Superior temporal gyrus (tissue), 1 donor: Measurements from ENCODE around the gene ADAM12.
A peak's percentile ranks its signal among the peaks of the same experiment; 100 is the strongest.
"Not testable (repeated sequence)": the region's sequence is repeated elsewhere in the genome, so short reads cannot be mapped to it uniquely, and the experiment has no call there.

Source experiments
- DNase-seq: peaks from one replicate; pipeline ENCODE4 v3.0.0-alpha.2; 2016; ENCODE audit errors: extremely low spot score

ADAM12 gene

DNA sequence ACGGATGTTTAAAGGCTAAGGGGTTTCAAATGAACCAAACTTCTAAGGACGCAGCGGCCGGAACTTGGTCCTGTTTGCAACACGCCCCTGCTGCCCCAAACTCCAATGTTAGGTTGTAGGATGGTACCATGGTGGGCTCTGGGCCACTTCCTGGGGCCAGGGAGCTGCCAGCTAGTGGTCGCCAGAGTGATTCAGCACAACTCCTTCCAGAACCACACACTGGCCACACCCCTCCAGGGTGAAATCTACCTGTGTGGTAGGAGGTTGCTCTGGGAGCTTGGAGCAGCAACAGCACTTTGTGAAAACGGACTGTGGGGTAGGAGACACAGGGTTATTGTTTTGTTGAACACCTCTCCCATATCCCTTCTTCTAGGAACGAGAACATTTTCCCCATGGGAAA lies 330.8 kb downstream of the ADAM12 start:
- DNase-seq = no peak

DNA sequence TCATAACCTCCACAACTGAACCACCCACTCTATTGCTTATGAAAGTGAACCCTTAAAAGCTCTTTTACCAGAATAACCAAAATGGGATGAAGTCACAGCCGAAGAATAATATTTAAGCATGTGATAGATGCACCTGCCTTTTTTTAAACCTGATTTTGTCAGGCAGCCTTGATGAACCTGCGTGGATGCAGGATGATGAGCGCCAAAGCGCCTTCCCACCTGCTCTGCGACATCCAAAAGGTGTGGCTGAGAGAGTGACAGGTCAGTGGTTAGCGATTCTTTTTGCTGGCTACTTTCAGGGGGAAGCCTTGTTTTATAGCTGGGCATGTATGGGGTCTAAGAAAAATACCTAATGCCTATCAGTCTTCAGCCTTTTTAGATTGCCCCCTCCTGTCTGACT lies 334.1 kb downstream of the ADAM12 start:
- no peak for DNase-seq

DNA sequence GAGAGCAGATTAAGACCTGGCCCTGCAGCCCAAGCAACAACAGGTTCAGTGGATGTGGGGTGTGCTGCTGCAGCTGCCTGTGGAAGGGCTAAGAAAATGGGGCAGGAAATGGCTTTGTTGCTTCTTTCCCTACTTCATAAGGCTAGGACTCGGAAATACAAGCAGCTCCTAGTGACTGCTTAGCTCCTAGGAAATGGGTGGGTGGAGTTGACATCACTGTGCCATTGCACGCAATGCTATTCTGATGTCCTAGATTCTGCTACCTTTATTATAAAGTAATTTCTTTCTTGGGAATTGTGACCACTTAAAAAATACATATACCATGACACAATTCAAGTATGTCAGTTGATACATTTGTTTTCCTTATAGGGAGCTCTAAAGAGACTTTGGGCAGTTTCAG lies 336.1 kb downstream of the ADAM12 start:
- no peak for DNase-seq

DNA sequence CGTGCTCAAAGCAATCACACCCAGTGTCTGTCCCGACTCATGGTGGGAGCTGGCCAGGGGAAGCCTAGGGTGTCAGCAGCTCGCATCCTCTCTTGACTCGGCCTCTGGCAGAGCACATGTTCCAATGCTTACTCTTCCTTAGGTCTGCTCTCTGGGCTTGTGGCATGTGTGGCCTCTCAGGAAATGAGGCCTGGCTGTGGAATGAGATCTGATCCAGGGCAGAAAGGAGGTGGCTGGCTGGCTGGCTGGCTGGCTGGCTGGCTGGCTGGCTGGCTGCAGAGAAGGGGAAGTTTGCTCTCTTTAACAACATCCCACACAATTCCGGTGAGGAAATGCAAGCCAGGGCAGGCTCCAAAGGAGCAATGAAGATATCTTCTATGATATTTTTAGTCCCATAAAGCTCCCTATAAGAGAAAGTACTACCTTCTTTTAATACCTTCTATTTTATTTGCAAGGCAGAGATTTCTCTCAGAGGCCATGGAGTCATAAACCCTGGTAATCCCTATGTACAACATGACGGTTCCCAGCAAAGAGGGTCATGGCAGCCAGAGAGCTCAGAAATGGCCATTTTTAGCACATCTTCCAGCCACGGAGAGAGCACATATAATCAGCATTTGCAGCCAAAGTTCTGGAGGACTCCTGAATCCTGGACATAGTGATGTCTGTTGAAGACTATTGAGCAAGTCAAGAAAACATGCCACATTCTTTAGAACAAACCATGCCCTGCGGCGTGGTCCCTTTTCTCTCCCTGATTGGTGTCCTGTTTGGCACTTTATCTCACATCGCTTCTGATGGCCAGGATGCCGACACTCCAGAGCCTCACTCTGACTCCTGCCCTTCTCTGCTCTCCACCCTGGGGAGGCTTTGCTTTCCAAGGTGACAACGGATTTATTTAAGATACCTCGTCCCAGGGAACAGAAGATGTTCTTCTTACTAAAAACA lies 338.2 kb downstream of the ADAM12 start:
- DNase-seq = no peak

DNA sequence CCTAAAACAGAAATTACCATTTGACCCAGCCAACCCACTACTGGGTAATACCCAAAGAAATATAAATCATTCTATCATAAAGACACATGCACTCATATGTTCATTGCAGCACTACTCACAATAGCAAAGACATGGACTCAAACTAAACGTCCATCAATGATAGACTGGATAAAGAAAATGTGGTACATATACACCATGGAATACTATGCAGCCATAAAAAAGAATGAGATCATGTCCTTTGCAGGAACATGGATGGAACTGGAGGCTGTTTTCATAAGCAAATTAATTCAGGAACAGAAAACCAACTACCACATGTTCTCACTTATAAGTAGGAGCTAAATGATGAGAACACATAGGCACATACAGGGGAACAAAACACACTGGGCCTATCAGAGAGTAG lies 340.5 kb downstream of the ADAM12 start:
- not testable (repeated sequence) for DNase-seq

DNA sequence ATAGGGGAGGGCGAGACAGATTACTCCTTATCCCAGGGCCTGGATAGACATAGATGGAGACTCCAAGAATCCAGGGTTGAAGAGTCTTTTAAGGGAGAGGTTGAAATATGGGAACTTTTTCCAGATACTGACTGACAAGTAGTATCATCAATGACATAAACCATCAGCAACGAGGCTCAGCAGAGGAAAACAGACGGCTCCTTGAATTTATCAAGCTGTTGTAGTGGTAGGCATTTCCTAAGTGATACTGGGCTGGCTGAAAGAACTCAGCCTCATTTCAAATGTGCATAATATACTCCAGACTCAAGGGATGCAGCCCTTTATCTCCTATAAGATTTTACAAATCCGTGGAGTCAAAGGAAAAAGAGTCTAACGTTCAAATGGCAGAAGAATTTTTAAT lies 341.4 kb downstream of the ADAM12 start:
- DNase-seq = no peak

DNA sequence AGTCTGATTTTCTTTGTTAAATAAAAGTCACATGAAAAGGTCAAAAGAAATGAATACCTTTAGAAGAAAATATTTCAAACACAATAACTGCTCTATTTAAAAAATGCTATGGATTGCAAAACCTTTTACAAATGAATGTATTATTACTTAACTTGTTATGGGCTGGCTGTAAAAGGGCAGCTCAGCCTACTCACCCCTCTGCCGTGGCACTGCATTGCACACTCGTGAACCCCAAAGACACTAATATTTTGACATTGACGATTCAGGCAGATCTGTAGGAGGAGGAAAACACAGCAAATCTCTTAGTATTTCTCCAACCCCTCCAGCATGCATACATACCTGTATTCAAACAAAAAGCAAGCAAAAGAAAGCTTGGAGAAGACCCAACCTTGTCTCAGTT lies 342.4 kb downstream of the ADAM12 start:
- DNase-seq = no peak

DNA sequence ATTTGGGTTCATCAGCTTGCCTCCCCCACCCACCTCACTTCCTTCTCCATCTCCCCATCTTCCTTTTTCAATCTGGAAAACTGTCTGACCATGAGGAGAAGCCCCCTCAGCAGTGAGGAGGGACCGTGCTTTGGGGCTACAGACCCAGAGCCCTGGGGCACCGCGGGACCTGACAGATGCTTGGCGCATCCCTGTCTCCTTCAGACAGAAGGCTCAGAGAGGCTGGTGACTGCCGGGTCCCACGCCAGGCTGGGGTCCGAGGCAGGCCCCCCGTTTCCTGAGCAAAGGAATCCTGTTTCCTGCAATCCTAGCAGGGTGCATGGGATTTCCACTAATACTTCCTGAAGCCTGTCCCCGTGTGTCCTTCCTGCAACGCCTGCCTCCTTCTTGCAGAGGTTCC lies 344.9 kb downstream of the ADAM12 start:
- no peak for DNase-seq

DNA sequence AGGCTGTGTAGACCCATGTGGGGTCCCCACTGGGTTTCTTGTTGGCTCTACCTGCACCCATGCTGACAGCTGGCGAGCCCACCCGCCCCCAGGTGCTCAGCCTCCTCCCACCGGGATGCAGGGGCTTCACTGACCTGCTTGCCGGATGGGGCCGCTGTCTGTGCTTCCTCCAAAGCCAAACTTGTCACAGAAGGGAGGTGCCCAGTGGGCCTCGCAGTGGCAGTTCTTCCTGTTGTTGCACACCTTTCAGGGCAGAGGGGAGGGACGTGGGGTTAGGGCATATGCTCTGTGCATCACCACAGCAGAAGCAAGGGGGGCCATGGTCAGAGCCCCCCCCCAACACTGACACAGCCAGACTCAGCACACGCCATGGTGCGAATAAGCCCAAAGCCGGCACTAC lies 345.4 kb downstream of the ADAM12 start:
- no peak for DNase-seq

DNA sequence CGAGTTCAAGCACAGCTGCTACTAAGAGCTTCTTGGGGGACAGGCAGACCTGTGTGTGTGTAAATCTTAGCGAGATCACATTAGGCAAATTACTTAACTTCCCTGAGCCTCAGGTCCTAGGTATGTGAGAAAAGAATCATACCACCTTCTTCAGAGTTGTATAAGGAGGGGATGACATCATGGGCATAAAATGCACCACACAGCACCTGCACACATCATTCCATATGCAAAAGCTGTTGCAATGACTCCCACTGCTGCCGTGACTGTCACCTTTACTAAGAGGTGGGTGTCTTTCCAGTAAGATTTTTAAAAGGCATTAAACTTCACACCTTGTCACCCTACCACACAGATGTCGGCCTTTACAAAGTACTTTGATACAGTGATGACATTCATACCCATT lies 345.9 kb downstream of the ADAM12 start:
- no peak for DNase-seq

DNA sequence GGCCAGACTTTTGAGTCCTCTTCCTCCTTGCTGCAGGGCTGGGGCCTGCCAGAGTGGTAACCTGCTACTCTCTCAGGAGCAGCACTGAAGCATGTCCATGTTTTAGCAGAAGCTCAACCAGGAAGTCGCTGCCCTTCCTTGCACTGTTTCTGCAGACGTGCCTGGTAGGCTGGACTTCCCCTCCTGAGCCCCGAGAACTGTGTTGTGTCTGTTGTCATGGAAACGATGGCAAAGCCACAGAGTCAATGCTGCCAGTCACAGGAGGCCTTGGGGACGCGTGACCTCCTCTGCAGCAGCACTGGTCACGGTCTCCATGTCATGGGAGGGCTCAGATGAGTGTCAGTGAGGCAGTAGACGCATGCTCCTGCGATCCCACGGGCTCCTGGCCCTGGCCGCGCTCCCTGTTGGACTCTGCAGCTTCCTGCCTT lies 346.5 kb downstream of the ADAM12 start:
- DNase-seq = peak; percentile 21

DNA sequence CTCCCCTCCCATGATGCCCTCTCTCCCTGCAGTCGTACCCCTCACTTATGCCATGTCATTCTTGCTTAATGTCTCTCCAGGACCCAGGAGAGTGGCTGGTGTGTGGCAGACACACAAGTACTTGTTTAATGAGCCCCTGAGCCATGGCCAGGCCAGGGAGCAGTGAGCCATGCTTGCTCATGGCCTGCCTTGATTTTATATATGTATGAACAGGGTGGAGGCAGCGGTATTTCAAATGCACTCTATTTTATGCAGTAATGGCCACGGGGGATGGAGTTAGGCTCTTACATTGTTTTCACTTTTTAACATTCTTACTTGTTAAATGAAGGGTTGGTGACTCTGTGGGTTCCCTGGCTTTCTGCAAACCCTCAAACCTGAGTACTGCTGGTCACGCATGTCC lies 347.2 kb downstream of the ADAM12 start:
- no peak for DNase-seq

DNA sequence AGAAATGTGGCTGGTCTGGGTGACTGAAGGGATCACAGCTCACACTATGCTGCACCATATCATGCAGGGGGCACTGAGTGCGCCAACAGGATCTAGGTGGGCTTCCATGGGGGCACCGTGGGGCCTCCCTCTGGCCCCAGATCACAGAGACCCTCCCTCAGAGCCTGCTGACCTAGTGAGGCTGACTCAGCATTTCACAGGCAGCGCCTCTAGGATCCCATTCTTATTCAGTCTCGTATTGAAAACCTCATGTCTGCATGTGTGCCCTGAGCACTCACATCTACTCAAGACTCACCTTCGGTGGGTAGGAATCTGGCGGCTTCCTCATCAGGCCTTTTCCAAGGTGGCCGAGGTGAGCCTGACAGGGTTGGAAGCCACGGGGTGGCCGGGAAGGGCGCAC lies 350.3 kb downstream of the ADAM12 start:
- DNase-seq = no peak

DNA sequence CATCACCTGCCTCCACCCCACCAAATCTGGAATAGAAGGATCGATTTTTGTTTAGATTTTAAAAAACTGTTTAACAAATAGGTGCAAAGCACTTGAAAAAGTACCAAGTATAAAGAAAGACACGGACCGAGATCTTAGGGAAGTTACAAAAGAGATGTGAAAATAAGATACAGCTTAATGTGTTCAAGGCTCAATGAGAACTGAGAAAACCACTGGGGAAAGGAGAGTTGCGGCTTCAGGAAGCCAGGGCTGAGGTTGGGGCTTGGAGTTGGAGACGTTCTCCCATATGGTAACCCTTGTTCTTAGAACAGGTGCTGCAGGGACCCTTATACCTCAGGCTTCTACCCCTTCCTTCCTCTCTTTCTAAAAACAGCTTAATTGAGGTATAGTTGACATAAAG lies 351.8 kb downstream of the ADAM12 start:
- DNase-seq = no peak

DNA sequence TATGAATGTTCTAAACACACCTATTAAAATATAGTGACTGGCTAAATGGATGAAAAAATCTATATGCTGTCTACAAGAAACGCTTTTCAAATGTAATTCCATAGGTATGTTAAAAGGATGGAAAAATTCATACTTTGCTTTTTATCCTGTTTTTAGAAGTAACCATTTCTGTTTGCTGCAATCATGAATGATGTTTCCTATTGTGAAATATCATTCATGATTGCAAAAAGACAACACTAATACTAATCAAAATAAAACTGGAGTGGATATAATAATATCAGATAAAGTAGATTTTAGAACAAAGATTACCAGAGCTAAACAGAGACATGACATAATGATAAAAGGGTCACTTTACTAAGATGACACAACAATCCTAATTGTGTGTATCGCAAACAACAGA lies 353.7 kb downstream of the ADAM12 start:
- no peak for DNase-seq

DNA sequence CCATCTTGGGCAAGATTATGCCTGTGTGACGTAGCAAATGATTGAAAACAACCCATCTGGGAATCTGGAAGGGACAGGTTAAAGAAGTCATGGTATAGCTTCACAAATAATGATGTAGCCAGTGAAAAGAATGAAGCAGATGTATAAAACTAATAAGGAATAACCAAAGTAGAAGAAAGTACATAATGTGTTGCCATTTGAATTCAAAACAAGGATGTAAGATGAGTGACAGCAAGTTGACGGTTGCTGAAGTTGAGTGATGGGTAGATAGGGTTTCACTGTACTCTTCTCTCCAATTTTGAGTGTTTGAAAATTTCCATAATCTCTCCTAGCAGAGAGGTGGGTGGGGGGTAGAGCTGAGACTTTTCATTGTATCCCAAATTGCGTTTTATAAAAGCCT lies 358.3 kb downstream of the ADAM12 start:
- DNase-seq = no peak

DNA sequence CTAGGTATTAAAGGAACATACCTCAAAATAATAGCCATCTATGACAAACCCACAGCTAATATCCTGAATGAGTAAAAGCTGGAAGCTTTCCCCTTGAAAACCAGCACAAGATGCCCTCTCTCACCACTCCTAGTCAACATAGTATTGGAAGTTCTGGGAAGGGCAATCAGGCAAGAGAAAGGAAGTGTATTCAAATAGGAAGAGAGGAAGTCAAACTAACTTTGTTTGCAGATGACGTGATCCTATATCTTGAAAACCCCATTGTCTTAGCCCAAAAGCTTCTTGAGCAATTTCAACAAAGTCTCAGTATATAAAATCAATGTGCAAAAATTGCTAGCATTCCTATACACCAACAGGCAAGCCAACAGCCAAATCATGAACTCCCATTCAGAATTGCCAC lies 360.6 kb downstream of the ADAM12 start:
- no peak for DNase-seq

DNA sequence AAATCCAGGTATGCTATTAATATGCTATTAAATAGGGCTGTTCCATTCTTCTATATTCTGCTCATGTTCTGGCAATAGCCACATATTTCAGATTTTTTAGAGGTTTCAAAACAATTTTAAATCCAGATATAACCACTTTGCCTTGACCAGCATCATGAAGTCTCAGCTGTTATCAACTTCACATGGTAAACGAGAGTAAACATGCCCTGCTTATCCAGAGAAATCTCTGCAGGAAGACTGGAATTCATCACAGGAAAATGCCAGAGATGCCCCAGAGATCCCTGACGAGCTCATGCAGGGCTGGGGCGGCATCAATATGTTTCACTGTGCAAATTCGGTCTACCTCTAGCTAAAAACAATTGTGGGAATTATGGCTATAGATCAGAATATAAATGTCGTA lies 365.4 kb downstream of the ADAM12 start:
- no peak for DNase-seq

DNA sequence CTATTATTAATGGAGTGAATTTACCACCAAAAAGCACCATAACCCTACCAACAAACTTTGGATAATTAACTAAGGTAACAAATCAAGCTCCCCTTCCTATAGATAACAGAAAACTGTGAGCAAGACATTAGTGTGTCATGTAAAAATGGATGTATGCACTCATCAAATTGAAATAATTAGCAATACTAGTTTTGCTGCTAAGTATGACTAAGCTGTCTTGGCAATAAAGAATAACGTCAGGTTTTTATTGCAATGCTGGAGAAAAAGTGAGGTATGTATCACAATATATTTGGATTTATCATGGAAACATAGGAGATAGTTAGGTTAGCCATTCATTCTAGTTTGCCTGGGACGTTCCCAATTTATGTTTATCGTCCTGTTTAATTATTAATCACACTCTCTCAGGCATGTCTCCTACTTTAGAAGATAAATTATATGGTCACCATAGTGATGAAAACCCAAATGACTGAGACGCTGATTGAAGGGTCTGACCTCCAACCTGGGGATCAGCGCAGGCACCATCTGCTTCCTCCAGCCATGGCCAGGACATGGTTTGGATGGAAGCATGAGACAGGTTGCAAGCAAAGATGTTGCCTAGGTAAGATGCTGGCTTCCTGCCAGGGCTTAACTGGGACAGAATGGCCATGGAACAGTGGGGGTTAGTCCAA lies 366.3 kb downstream of the ADAM12 start:
- no peak for DNase-seq

DNA sequence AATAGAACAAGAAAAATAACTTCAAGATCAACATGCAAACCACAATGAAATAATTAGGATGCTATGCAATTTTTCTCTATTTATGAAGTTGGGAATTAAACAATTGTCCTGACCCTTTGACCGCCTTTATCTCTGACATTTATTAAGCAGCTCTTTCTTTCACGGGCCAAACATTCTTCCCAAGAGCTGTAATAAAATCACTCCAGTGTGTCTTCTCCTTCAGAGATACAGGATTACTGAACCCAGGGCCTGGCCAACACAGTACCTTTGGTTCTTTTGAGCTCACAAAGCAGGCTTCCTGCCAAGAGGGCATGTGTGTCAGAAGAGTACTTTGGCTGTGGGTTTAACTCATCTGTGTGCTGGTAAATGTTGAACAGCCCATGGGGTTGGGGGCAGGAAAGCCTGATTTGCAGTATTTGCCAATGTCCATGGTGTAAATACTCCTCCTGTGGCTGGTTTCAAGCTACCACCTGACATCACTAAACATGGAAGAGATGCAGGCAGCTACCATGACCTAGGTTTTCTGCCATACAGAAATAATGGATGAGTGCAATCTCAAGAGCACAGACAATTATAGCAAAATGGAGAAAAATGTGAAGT lies 370.2 kb downstream of the ADAM12 start:
- DNase-seq = no peak

DNA sequence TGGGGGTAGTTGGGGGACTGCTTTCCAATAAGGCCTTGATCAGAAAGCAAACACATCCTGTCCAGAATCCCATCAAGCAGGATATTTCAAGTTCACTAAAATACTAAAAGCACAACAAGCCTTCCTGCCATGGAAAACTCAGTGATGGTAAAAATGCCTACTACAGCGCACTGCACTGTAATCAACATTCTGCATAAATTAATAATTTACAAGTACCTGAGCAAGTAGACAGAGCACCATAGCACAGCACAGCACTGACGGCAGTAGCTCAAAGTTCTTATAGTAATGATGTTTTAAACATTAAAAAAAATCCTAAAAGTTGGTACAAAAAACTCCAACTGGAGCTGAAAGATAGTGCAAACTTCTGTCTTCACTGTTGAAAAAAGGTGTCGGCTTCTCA lies 371.4 kb downstream of the ADAM12 start:
- no peak for DNase-seq

DNA sequence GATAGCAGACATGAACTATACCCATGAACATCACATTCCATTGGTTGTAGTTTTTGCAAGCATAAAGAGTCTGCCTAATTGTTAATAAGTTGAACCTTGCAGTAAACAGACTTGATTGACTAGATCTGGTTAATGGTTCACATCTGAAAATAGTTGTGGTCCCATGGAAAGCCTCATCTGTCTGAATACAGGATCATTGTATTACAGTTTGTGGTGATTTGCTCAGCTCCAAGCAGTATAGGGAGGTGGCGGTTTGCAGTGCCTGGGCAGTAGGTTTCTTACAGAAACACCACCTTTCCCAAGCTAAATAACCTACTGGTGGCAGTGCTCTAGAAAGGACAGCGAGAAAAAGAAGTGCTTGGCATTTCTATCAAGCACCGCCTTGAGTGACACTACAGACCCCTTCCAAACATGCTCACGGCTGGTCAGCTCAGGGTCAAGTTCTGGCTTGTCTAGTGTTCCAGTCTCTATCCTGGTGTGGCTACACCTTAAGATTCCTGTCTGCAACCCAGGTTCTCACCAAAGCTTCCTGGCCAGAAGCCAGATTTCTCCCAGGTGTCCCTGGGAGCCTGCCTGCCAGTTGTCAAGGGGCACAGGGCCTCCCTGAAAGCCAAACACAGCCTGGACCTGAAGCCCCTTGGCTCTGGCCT lies 372.0 kb downstream of the ADAM12 start:
- no peak for DNase-seq
